GM12891 (cell line): ENCODE results near the gene HBE1.
"Not testable (repeated sequence)": the region's sequence is repeated elsewhere in the genome, so short reads cannot be mapped to it uniquely, and the experiment has no call there.

Experiments
- POLR2A ChIP-seq: IDR thresholded peaks from 2 replicates; pipeline ENCODE4 v1.6.1; 2011; ENCODE audit warnings: low read depth, low read length, control low read depth
- POLR2AphosphoS5 ChIP-seq: IDR thresholded peaks from 2 replicates; pipeline ENCODE4 v1.6.1; 2011; ENCODE audit warnings: low read depth, low read length, control low read depth
- POU2F2 ChIP-seq: IDR thresholded peaks from 2 replicates; pipeline ENCODE4 v1.6.1; 2011; ENCODE audit warnings: low read depth, mild to moderate bottlenecking, control low read depth, low read length, moderate library complexity
- SPI1 ChIP-seq: IDR thresholded peaks from 2 replicates; pipeline ENCODE4 v1.6.1; 2011; ENCODE audit warnings: low read depth, low read length, control low read depth
- TAF1 ChIP-seq: IDR thresholded peaks from 2 replicates; pipeline ENCODE4 v1.6.1; 2011; ENCODE audit warnings: low read depth, low read length, control low read depth

DNA sequence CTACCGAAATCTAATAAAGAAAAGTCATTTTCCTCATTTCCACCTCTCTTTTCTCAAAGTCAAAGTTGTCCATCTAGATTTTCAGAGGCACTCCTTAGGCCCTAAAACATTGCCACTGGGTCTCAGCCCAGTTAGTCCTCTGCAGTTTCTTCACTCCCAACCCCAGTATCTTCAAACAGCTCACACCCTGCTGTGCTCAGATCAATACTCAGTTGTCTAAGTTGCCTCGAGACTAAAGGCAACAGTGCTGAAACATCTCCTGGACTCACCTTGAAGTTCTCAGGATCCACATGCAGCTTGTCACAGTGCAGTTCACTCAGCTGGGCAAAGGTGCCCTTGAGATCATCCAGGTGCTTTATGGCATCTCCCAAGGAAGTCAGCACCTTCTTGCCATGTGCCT is 15.7 kb downstream of the HBE1 start:
- not testable (repeated sequence) for TF ChIP-seq POLR2AphosphoS5, TAF1, POLR2A, POU2F2, SPI1
